ENCODE measurements around the gene VSTM2L. TPM values are rescaled to one million over a fixed set of nuclear protein-coding genes. Genes with fewer than 3 reads are reported as not detected.

The VSTM2L gene
- total and polyA plus RNA-seq, 2 experiments from 2014 or later: 4.1 to 9.2 TPM

DNA sequence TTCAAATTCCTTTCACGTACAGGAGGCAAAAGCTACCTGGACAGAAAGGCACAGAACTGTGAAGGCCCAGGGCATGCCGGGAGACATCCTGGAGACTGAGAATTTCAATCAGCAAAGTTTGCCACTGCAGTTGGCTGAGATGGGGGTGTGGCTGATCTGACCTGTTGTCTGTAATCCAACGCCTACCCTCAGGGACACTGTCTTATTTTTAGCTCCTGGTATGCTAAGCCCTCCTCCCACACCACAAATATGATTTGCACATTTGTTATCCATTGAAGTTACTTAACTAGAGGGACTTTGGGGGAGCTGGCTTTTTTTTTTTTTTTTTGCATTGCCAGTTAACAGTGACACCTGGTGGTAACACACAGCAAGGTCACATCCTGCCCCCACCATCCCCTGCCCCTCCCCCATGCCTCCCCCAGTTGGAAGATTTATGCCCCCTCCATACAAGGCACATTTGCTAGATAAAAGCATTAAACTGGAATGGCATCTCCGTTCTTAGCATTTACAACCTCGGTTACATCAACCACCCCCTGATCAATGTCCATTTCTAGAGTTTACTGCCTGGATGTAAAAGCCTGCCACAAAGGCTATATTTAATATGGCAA lies 90.0 kb downstream of the VSTM2L start:
- WGBS, 2 experiments (ENCODE audit: low coverage in 1 of 2, low lambda C conversion rate in 2 of 2, missing lambda C conversion rate in 2 of 2): 44 to 50% methylated on average over 5 of the region's 5 CpGs
- no peak overlapping the region; the same call in 1 of the 2 replicates for H3K9ac ChIP-seq
- TF ChIP-seq EZH2 (IDR thresholded peaks at IDR 0.05; ENCODE audit: insufficient read depth, poor library complexity, severe bottlenecking): no peak
- no peak for TF ChIP-seq EZH2phosphoT487 (IDR thresholded peaks at IDR 0.05; ENCODE audit: insufficient read depth, low read depth)
- no peak overlapping the region for H2AFZ ChIP-seq
- no peak overlapping the region for H3K27ac ChIP-seq
- H3K36me3 ChIP-seq (ENCODE audit: low read depth): 0 out of 2 replicates have a peak, but pooled peaks cover 6% of the 10 kb centered on the region
- peaks cover 16% of the 10 kb centered on the region; the same call in 1 of the 2 replicates for H3F3A ChIP-seq (ENCODE audit: insufficient read depth)
- in situ Hi-C loops (cut with MboI): loop anchor here (25.0 kb wide), 1 partner anchor 731 kb away; the partner anchor contains the start of gene GHRH
- no peaks in the 10 kb centered on the region for H4K20me1 ChIP-seq (ENCODE audit: insufficient read depth)
- H3K27me3 ChIP-seq (replicated peaks; ENCODE audit: insufficient read depth): no peaks in the 10 kb centered on the region
- no peak overlapping the region for H3K4me3 ChIP-seq
- H3K79me2 ChIP-seq (ENCODE audit: insufficient read depth): no peaks in the 10 kb centered on the region
- peaks cover 31% of the 10 kb centered on the region for H3K4me1 ChIP-seq (ENCODE audit: insufficient read depth)
- peak; percentile 77 for DNase-seq
- H3K4me2 ChIP-seq (ENCODE audit: unreplicated experiment): no peak overlapping the region
- H3K9me3 ChIP-seq (ENCODE audit: low read depth): no peaks in the 10 kb centered on the region
- H3K9me2 ChIP-seq (ENCODE audit: insufficient read depth): no peaks in the 10 kb centered on the region

DNA sequence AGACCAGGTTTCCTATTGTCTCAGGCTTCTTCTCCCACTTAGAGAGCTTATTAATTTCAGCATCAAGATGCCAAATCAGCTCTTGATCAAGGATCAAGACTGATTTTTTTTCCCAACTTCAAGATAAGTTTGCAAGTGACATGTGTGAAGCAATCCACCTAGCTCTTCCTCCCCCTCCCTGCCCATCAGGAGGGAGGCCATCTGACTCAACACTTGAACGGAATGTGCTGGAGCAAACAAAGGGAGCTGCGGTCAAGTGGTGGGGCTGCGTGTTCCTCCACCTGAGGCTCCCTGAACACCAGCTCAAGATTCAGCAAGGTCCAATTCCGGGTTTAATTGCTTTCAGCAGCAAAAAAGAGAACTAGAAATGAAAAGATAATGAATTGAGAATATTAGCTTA lies 91.6 kb downstream of the VSTM2L start:
- Histone ChIP-seq H3K4me2 (ENCODE audit: unreplicated experiment) (no peak overlapping the region), H3K36me3 (ENCODE audit: low read depth) (peaks cover 11% of the 10 kb centered on the region; the same call in 1 of the 2 replicates), H4K20me1 (ENCODE audit: insufficient read depth) (no peaks in the 10 kb centered on the region), H3K79me2 (ENCODE audit: insufficient read depth) (no peaks in the 10 kb centered on the region), H3K9me3 (ENCODE audit: low read depth) (no peaks in the 10 kb centered on the region), H3K4me3 (no peak overlapping the region), H3K9ac (no peak overlapping the region), H2AFZ (no peak overlapping the region), H3F3A (ENCODE audit: insufficient read depth) (peaks cover 16% of the 10 kb centered on the region; the same call in 1 of the 2 replicates), H3K27me3 (replicated peaks; ENCODE audit: insufficient read depth) (no peaks in the 10 kb centered on the region), H3K9me2 (ENCODE audit: insufficient read depth) (no peaks in the 10 kb centered on the region), H3K27ac (no peak overlapping the region), H3K4me1 (ENCODE audit: insufficient read depth) (peaks cover 31% of the 10 kb centered on the region)
- 88 to 89% methylated on average over 4 of the region's 4 CpGs for WGBS, 2 experiments (ENCODE audit: low coverage in 1 of 2, low lambda C conversion rate in 2 of 2, missing lambda C conversion rate in 2 of 2)
- peak; percentile 18 for DNase-seq
- TF ChIP-seq EZH2 (IDR thresholded peaks at IDR 0.05; ENCODE audit: insufficient read depth, poor library complexity, severe bottlenecking): no peak
- TF ChIP-seq EZH2phosphoT487 (IDR thresholded peaks at IDR 0.05; ENCODE audit: insufficient read depth, low read depth): no peak
- in situ Hi-C loops (cut with MboI): loop anchor here (25.0 kb wide), 1 partner anchor 732 kb away; the partner anchor contains the start of gene GHRH

Other genes with a start within 250 kb of the VSTM2L start
- gene CTNNBL1, start 209.1 kb upstream of the VSTM2L start, total RNA-seq (2014; rRNA removed; shearing (Covaris generic)): 22.4 and 25.3 TPM in 2 replicates
- 49.4 and 53.7 TPM in 2 replicates for gene CTNNBL1, start 209.1 kb upstream of the VSTM2L start, polyA plus RNA-seq (2016; fragmentation: Nextera tagmentation; extraction: Ambion mirVana)
- gene TTI1, start 130.3 kb downstream of the VSTM2L start, total RNA-seq (2014; rRNA removed; shearing (Covaris generic)): 9.9 and 12.1 TPM in 2 replicates
- 12.2 and 13.3 TPM in 2 replicates for gene TTI1, start 130.3 kb downstream of the VSTM2L start, polyA plus RNA-seq (2016; fragmentation: Nextera tagmentation; extraction: Ambion mirVana)
- 13.5 and 19.6 TPM in 2 replicates for gene RPRD1B, start 130.6 kb downstream of the VSTM2L start, total RNA-seq (2014; rRNA removed; shearing (Covaris generic))
- gene RPRD1B, start 130.6 kb downstream of the VSTM2L start, polyA plus RNA-seq (2016; fragmentation: Nextera tagmentation; extraction: Ambion mirVana): 14.4 and 15.6 TPM in 2 replicates

All from GM23248 (cell line).